Keratinocyte (primary cell): Measurements from ENCODE around the gene NF2.

Experiments used
- EZH2 ChIP-seq: IDR thresholded peaks from one replicate; pipeline ENCODE4 v1.6.1; 2012; ENCODE audit warnings: inconsistent platforms, mild to moderate bottlenecking, low read length, moderate library complexity
- TF ChIP-seq, protein P1 (sequence below), 3 experiments: IDR thresholded peaks in 1 of 3; conservative IDR thresholded peaks in 1 of 3; optimal IDR thresholded peaks in 1 of 3; 2 replicates in 2 of 3; 3 replicates in 1 of 3; pipeline versions ENCODE3 to v1.5.1; 2011; ENCODE audit warnings: low read length in 3 of 3, mild to moderate bottlenecking in 3 of 3, moderate library complexity in 2 of 3, control low read depth in 1 of 3, inconsistent platforms in 1 of 3; ENCODE audit not compliant: insufficient read depth in 2 of 3; ENCODE audit errors: extremely low read depth in 1 of 3

DNA sequence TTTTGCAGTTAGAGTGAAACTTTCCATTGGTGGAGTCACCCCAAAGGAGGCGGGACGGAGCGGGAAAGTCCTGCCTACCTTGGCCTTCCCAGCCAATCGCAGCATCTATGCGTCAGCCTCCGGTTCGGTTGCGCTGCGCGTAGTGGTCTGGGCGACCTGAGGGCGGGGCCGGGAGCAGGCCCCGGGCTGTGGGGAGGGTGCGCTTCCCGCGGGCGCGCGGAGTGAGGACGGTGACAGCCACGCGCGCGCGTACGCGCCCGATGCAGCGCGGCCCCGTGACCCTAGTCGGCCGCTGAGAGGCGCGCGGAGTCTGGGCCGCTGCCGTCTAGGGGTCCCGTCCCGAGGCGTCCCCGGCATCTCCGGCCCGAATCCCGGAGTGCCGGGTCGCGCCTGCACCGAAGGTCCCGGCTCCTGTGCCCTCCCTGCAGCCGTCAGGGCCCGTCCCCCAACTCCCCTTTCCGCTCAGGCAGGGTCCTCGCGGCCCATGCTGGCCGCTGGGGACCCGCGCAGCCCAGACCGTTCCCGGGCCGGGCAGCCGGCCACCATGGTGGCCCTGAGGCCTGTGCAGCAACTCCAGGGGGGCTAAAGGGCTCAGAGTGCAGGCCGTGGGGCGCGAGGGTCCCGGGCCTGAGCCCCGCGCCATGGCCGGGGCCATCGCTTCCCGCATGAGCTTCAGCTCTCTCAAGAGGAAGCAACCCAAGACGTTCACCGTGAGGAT lies at the start of gene NF2:
- TF ChIP-seq, protein P1, sequence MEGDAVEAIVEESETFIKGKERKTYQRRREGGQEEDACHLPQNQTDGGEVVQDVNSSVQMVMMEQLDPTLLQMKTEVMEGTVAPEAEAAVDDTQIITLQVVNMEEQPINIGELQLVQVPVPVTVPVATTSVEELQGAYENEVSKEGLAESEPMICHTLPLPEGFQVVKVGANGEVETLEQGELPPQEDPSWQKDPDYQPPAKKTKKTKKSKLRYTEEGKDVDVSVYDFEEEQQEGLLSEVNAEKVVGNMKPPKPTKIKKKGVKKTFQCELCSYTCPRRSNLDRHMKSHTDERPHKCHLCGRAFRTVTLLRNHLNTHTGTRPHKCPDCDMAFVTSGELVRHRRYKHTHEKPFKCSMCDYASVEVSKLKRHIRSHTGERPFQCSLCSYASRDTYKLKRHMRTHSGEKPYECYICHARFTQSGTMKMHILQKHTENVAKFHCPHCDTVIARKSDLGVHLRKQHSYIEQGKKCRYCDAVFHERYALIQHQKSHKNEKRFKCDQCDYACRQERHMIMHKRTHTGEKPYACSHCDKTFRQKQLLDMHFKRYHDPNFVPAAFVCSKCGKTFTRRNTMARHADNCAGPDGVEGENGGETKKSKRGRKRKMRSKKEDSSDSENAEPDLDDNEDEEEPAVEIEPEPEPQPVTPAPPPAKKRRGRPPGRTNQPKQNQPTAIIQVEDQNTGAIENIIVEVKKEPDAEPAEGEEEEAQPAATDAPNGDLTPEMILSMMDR (optimal IDR thresholded peaks at IDR 0.05 in 1 of 3, IDR thresholded peaks at IDR 0.05 in 1 of 3, conservative IDR thresholded peaks at IDR 0.05 in 1 of 3; ENCODE audit: extremely low read depth in 1 of 3, insufficient read depth in 2 of 3, low read length in 3 of 3) = peak in 1 of 3 experiments; percentile 50
- no peak for TF ChIP-seq EZH2
